Suppressor macrophage treated with lipopolysaccharide for 1 hour (primary cell): ENCODE results near the gene OR1S2.
"Not testable (repeated sequence)": the region's sequence is repeated elsewhere in the genome, so short reads cannot be mapped to it uniquely, and the experiment has no call there.

Experiments
- DNase-seq, 3 donors: peaks; one replicate each; pipeline ENCODE4 v3.0.0-alpha.2; 2020 to 2022

OR1S2 gene

GRCh38 chr11:58204042-58204441 is at the start of gene OR1S2:
OR1S2 (minus strand) TSS chr11:58204142; CDS start chr11:58204142, 0 bp downstream.
- DNase-seq, result peak in 1 of 3 donors; percentile 1

- no peak for DNase-seq
These were observed 40.0 kb upstream of the OR1S2 start for GRCh38 chr11:58243954-58244353.

- no peak for DNase-seq
These were observed 24.1 kb upstream of the OR1S2 start for GRCh38 chr11:58227956-58228615.

- DNase-seq, result no peak
These were observed 18.8 kb upstream of the OR1S2 start for GRCh38 chr11:58222721-58223120.

- no peak for DNase-seq
These were observed 12.5 kb upstream of the OR1S2 start for GRCh38 chr11:58216476-58216875.

GRCh38 chr11:58212420-58212819 is 8.5 kb upstream of the OR1S2 start, which contains the start of gene OR1S1:
OR1S1 (plus strand) TSS chr11:58212720.
- not testable (repeated sequence) for DNase-seq

- no peak for DNase-seq
These were observed 4.7 kb downstream of the OR1S2 start for GRCh38 chr11:58199271-58199670.

- no peak for DNase-seq
These were observed 8.0 kb downstream of the OR1S2 start for GRCh38 chr11:58195939-58196338.

- no peak for DNase-seq
These were observed 10.6 kb downstream of the OR1S2 start for GRCh38 chr11:58193391-58193790.

- no peak for DNase-seq
These were observed 11.7 kb downstream of the OR1S2 start for GRCh38 chr11:58192229-58192628.

- no peak for DNase-seq
These were observed 15.2 kb downstream of the OR1S2 start, which contains the start of gene OR9Q2 for GRCh38 chr11:58188770-58189169. OR9Q2 (plus strand) TSS chr11:58189070; CDS start chr11:58190491, 1,421 bp downstream.

- DNase-seq, result no peak
These were observed 17.0 kb downstream of the OR1S2 start for GRCh38 chr11:58186938-58187337.

- no peak for DNase-seq
These were observed 24.3 kb downstream of the OR1S2 start for GRCh38 chr11:58179648-58180047.

- no peak for DNase-seq
These were observed 25.5 kb downstream of the OR1S2 start for GRCh38 chr11:58178444-58178843.

- no peak for DNase-seq
These were observed 26.4 kb downstream of the OR1S2 start for GRCh38 chr11:58177409-58178054.

GRCh38 chr11:58165504-58166106 is 38.3 kb downstream of the OR1S2 start:
- DNase-seq, result no peak

- DNase-seq, result no peak
These were observed 39.0 kb downstream of the OR1S2 start for GRCh38 chr11:58164990-58165389.

GRCh38 chr11:58164389-58164788 is 39.6 kb downstream of the OR1S2 start:
- no peak for DNase-seq
